ENCODE data around the gene INCA1. TPM values are rescaled to one million over a fixed set of nuclear protein-coding genes. Genes with fewer than 3 reads are reported as not detected.
A peak's percentile ranks its signal among the peaks of the same experiment; 100 is the strongest.
"Not testable (repeated sequence)": the region's sequence is repeated elsewhere in the genome, so short reads cannot be mapped to it uniquely, and the experiment has no call there.

INCA1 gene
- total RNA-seq, 1 donor from 2014 or later: 0.44 TPM

DNA sequence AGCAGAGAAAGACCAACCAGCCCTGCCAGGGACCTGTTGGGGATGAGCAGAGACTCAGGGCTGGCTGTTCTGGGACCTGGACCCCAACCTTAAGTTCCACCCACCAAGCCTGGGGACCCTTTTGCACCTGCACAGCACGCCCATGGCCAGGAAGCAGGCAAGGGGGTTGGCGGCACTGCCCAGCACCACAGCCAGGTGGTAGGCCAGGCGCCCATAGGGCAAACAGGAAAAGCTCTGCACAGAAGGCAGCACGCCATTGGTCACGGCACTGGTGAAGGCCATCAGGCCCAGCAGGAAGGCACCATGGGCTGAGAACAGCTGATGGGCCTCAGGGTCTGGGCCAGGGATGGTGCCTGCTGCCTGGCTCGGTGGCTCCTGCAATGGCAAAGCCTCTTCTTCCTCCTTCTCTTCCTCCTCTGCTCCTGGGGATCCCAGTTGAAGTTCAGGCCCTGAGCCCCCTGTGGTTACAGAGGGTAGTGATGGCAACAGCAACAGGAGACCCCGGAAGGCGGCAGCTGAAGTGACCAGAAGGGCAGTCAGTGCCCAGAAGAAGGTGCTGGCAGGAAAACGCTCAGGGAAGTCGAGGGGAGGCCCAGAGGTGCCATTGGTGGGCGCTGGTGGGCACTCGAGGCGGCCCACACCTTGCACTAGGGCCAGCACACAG is 36.2 kb upstream of the INCA1 start:
- H3K27me3 Mint-ChIP-seq (ENCODE audit: unreplicated experiment): peaks cover 2% of the 10 kb centered on the region
- no peak overlapping the region for H3K27ac Mint-ChIP-seq (ENCODE audit: unreplicated experiment)
- TF ChIP-seq, protein P1, sequence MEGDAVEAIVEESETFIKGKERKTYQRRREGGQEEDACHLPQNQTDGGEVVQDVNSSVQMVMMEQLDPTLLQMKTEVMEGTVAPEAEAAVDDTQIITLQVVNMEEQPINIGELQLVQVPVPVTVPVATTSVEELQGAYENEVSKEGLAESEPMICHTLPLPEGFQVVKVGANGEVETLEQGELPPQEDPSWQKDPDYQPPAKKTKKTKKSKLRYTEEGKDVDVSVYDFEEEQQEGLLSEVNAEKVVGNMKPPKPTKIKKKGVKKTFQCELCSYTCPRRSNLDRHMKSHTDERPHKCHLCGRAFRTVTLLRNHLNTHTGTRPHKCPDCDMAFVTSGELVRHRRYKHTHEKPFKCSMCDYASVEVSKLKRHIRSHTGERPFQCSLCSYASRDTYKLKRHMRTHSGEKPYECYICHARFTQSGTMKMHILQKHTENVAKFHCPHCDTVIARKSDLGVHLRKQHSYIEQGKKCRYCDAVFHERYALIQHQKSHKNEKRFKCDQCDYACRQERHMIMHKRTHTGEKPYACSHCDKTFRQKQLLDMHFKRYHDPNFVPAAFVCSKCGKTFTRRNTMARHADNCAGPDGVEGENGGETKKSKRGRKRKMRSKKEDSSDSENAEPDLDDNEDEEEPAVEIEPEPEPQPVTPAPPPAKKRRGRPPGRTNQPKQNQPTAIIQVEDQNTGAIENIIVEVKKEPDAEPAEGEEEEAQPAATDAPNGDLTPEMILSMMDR (IDR thresholded peaks at IDR 0.05; ENCODE audit: partially characterized antibody, unreplicated experiment): no peak
- H3K4me1 Mint-ChIP-seq (ENCODE audit: low read depth, unreplicated experiment): no peaks in the 10 kb centered on the region
- H3K4me3 Mint-ChIP-seq (ENCODE audit: unreplicated experiment): no peak overlapping the region
- peaks cover 5% of the 10 kb centered on the region for H3K9me3 Mint-ChIP-seq (ENCODE audit: unreplicated experiment)
- H3K36me3 Mint-ChIP-seq (ENCODE audit: unreplicated experiment): no peaks in the 10 kb centered on the region
- DNase-seq: no peak

DNA sequence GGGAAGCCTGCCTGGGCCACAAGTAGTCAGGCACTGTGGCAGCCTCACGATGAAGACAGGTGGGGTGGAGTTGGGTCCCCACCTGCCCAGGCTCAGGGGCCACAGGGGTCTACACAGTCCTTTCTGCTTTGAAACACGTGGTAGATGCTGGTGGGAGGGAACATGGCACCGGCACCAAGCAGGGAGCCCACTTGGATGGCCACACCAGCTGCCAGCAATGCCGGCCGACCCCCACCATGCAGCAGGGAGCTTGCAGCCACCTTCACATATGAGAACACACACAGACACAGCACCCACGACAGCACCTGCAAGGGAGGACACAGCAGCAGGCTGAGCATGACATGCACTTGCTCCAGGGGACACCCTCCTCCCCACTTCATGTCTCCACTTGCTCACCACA is 35.5 kb upstream of the INCA1 start:
- Mint-ChIP-seq H3K4me3 (ENCODE audit: unreplicated experiment) (no peak overlapping the region), H3K36me3 (ENCODE audit: unreplicated experiment) (no peaks in the 10 kb centered on the region), H3K27me3 (ENCODE audit: unreplicated experiment) (peaks cover 2% of the 10 kb centered on the region), H3K27ac (ENCODE audit: unreplicated experiment) (no peak overlapping the region), H3K9me3 (ENCODE audit: unreplicated experiment) (peaks cover 5% of the 10 kb centered on the region), H3K4me1 (ENCODE audit: low read depth, unreplicated experiment) (no peaks in the 10 kb centered on the region)
- TF ChIP-seq, protein P1 (IDR thresholded peaks at IDR 0.05; ENCODE audit: partially characterized antibody, unreplicated experiment): no peak
- DNase-seq: no peak

DNA sequence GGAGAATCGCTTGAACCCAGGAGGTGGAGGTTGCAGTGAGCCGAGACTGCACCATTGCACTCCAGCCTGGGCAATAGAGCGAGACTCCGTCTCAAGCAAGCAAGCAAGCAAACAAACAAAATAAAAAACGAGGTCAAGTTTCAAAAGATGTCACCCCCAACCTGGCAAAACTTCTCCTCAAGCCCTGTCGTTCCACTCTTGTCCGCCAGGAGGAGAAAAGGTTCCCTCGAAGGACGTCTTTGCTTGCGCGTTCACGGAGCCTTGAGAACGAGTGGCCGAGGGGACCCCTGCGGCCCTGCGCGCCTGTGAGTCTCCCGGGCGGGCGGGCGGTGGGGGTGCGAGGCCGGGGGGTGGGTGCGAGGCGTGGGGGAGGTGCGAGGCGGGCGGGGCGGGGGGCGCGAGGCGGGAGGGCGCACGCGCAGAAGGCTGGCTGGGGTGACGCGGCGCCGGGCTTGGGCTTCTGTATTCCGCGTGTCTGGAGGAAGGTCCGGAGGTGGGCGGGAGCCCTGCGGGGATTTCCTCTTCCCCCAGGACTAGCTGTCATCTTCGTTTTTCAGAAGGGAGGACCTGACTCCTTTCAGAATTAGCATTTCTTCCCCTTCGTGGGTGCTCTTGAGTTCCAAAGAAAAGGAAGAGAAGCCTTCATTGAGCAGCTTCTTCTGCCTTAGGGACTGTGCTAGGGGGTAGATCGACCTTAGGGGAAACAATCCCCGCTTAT is 34.2 kb upstream of the INCA1 start:
- peak overlapping the region; percentile 86 for H3K4me3 Mint-ChIP-seq (ENCODE audit: unreplicated experiment)
- H3K27me3 Mint-ChIP-seq (ENCODE audit: unreplicated experiment): peaks cover 2% of the 10 kb centered on the region
- H3K9me3 Mint-ChIP-seq (ENCODE audit: unreplicated experiment): peaks cover 3% of the 10 kb centered on the region
- peak; percentile 87 for DNase-seq
- H3K27ac Mint-ChIP-seq (ENCODE audit: unreplicated experiment): no peak overlapping the region
- no peaks in the 10 kb centered on the region for H3K36me3 Mint-ChIP-seq (ENCODE audit: unreplicated experiment)
- TF ChIP-seq, protein P1 (IDR thresholded peaks at IDR 0.05; ENCODE audit: partially characterized antibody, unreplicated experiment): peak; percentile 89
- H3K4me1 Mint-ChIP-seq (ENCODE audit: low read depth, unreplicated experiment): no peaks in the 10 kb centered on the region

DNA sequence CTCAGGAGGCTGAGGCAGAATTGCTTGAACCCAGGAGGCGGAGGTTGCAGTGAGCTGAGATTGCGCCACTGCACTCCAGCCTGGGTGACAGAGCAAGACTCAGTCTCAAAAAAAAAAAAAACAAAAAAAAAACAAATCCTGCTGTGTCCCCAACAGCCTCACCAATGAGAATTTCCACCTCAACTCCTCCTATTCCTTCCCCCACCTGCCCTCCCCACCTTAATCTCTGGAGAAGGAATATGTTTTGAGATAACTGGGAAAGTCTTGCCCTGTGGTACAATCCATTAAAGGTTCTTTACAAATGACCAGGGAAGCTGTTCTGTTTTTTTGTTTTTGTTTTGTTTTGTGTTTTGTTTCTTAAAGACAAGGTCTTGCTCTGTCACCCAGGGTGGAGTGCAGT is 32.8 kb upstream of the INCA1 start:
- not testable (repeated sequence) for H3K27me3 Mint-ChIP-seq (ENCODE audit: unreplicated experiment)

DNA sequence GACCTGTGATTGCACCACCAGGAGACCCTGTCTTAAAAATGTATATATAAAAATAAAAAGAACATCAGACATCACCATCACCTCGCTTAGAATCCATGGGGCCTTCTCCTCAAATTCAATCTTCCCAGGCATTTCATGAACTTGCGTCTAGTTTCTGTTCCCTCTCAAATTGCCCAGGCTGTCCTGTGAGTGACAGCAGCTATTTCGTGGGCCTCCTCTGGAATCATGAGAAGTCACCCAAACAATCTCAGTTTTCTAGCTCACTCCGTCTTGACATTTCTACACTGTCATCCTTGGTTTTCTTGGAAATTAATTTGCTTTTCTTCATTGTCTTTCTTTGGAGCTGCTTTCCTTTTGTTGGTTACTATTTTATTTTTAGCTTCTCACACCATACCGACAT is 30.6 kb upstream of the INCA1 start:
- TF ChIP-seq, protein P1 (IDR thresholded peaks at IDR 0.05; ENCODE audit: partially characterized antibody, unreplicated experiment): no peak

More for the DNA sequence above, 32.8 kb upstream of the INCA1 start:
- not testable (repeated sequence) for H3K36me3 Mint-ChIP-seq (ENCODE audit: unreplicated experiment); DNase-seq; H3K9me3 Mint-ChIP-seq (ENCODE audit: unreplicated experiment); H3K4me1 Mint-ChIP-seq (ENCODE audit: low read depth, unreplicated experiment); H3K4me3 Mint-ChIP-seq (ENCODE audit: unreplicated experiment); H3K27ac Mint-ChIP-seq (ENCODE audit: unreplicated experiment)

More for the DNA sequence above, 30.6 kb upstream of the INCA1 start:
- no peaks in the 10 kb centered on the region for H3K4me1 Mint-ChIP-seq (ENCODE audit: low read depth, unreplicated experiment)
- no peak overlapping the region for H3K27ac Mint-ChIP-seq (ENCODE audit: unreplicated experiment)
- H3K36me3 Mint-ChIP-seq (ENCODE audit: unreplicated experiment): no peaks in the 10 kb centered on the region
- peaks cover 1% of the 10 kb centered on the region for H3K27me3 Mint-ChIP-seq (ENCODE audit: unreplicated experiment)
- H3K9me3 Mint-ChIP-seq (ENCODE audit: unreplicated experiment): peaks cover 3% of the 10 kb centered on the region
- no peak for DNase-seq
- H3K4me3 Mint-ChIP-seq (ENCODE audit: unreplicated experiment): no peak overlapping the region

Data from glutamatergic neuron (in vitro differentiated cells).